Measurements from ENCODE around the gene MAP4K3.

MAP4K3 gene

DNA sequence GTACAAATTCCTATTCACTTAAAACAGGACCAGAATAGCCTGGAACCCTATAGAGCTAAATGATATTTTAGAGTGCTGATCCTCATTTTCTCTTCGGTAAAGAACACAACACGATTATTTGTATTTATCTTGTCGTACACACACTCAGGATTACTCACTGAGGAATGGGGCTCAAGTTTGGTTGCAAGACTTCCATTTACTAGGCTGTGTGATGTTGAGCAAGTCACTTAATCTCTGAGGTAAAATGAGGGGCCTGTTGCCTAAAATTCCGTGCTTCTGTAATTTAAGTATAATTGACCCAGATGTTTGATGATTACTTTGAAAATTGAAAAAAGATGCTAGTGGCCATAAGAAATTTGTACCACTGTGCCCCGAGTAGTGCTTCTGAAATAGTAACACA, 42.6 kb upstream of the MAP4K3 start:
- TF ChIP-seq FOXP2 (optimal IDR thresholded peaks at IDR 0.05; ENCODE audit: borderline replicate concordance, extremely low read depth, extremely low read length, insufficient read depth) (no peak), POLR2AphosphoS5 (IDR thresholded peaks at IDR 0.05; ENCODE audit: low read depth, low read length) (no peak), TAF1 (IDR thresholded peaks at IDR 0.05; ENCODE audit: borderline replicate concordance, insufficient read depth, low read length) (no peak), SIN3A (IDR thresholded peaks at IDR 0.05; ENCODE audit: borderline replicate concordance, insufficient read depth, low read length) (no peak)
- TF ChIP-seq, protein P1, sequence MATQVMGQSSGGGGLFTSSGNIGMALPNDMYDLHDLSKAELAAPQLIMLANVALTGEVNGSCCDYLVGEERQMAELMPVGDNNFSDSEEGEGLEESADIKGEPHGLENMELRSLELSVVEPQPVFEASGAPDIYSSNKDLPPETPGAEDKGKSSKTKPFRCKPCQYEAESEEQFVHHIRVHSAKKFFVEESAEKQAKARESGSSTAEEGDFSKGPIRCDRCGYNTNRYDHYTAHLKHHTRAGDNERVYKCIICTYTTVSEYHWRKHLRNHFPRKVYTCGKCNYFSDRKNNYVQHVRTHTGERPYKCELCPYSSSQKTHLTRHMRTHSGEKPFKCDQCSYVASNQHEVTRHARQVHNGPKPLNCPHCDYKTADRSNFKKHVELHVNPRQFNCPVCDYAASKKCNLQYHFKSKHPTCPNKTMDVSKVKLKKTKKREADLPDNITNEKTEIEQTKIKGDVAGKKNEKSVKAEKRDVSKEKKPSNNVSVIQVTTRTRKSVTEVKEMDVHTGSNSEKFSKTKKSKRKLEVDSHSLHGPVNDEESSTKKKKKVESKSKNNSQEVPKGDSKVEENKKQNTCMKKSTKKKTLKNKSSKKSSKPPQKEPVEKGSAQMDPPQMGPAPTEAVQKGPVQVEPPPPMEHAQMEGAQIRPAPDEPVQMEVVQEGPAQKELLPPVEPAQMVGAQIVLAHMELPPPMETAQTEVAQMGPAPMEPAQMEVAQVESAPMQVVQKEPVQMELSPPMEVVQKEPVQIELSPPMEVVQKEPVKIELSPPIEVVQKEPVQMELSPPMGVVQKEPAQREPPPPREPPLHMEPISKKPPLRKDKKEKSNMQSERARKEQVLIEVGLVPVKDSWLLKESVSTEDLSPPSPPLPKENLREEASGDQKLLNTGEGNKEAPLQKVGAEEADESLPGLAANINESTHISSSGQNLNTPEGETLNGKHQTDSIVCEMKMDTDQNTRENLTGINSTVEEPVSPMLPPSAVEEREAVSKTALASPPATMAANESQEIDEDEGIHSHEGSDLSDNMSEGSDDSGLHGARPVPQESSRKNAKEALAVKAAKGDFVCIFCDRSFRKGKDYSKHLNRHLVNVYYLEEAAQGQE (IDR thresholded peaks at IDR 0.05; ENCODE audit: insufficient read depth in 1 of 2, low read depth in 2 of 2, low read length in 2 of 2) = no peak

DNA sequence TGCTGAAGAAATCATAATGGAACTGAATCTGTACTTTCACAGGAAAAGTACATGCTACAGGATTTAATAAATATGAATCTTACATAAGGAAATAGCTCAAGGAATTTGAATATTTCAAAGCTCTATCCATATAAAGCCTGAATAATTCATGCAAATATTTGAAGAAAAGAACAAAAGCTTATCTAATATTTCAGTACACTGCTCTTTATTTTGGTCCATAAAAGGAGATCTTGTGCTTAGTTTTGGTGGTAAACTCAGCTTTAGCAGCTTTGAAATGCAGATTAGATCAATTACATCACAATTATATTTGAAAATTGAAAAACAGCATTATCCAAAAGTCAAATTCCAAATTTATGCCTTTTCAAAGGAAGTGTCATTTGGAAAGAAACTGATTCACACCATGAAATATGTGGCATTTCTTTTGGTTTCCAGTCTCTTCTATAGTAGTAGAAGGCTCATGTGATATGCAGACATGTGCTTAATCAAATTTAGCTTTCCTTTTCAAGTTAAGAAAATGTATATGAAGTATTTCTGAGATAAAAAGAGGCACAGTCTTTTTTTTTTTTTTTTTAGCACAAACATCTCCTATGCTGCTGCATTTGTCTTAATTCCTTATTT, 42.1 kb upstream of the MAP4K3 start:
- TF ChIP-seq, protein P1 (IDR thresholded peaks at IDR 0.05; ENCODE audit: insufficient read depth in 1 of 2, low read depth in 2 of 2, low read length in 2 of 2) = no peak
- no peak for TF ChIP-seq FOXP2 (optimal IDR thresholded peaks at IDR 0.05; ENCODE audit: borderline replicate concordance, extremely low read depth, extremely low read length, insufficient read depth)

DNA sequence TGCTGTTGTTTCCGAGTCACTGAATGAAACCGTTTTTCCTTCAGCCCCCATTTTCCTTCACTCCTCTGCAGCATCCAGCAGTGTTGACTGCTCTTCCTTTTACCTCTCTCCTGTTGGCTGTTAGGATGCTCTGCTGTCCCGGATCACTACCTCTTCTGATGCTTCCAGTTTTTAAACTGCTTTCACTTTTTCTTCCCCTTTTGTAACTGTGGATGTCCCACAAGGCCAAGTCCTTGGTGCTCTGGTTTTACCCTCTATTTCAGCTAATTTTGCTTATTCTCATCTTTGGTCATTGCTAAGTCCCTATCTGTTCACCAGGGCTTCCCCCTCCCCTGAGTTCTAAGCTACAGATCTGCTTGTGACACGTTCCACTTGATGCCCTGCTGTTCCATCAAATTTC, 39.4 kb upstream of the MAP4K3 start:
- TF ChIP-seq FOXP2 (optimal IDR thresholded peaks at IDR 0.05; ENCODE audit: borderline replicate concordance, extremely low read depth, extremely low read length, insufficient read depth) (no peak), SIN3A (IDR thresholded peaks at IDR 0.05; ENCODE audit: borderline replicate concordance, insufficient read depth, low read length) (no peak), TAF1 (IDR thresholded peaks at IDR 0.05; ENCODE audit: borderline replicate concordance, insufficient read depth, low read length) (no peak), POLR2AphosphoS5 (IDR thresholded peaks at IDR 0.05; ENCODE audit: low read depth, low read length) (no peak)
- TF ChIP-seq, protein P1 (IDR thresholded peaks at IDR 0.05; ENCODE audit: insufficient read depth in 1 of 2, low read depth in 2 of 2, low read length in 2 of 2) = no peak

DNA sequence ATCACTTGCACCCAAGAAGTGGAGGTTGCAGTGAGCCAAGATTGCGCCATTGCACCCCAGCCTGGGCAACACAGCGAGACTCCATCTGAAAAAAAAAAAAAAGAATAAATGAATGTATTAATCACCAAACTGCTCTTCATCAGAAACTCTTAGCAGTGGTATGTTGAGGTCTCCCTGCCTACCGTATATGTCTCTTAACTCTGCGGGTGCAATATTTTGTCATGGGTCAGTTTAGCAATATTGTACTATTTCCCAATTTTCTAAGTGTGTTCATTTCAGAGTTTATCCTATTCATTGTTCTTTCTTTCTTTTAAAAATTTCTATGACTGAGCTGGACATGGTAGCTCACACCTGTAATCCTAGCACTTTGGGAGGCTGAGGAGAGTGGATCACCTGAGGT, 37.9 kb upstream of the MAP4K3 start:
- no peak for TF ChIP-seq POLR2AphosphoS5 (IDR thresholded peaks at IDR 0.05; ENCODE audit: low read depth, low read length)
- no peak for TF ChIP-seq FOXP2 (optimal IDR thresholded peaks at IDR 0.05; ENCODE audit: borderline replicate concordance, extremely low read depth, extremely low read length, insufficient read depth)
- TF ChIP-seq SIN3A (IDR thresholded peaks at IDR 0.05; ENCODE audit: borderline replicate concordance, insufficient read depth, low read length) = no peak
- TF ChIP-seq, protein P1 (IDR thresholded peaks at IDR 0.05; ENCODE audit: insufficient read depth in 1 of 2, low read depth in 2 of 2, low read length in 2 of 2) = no peak
- TF ChIP-seq TAF1 (IDR thresholded peaks at IDR 0.05; ENCODE audit: borderline replicate concordance, insufficient read depth, low read length) = no peak

DNA sequence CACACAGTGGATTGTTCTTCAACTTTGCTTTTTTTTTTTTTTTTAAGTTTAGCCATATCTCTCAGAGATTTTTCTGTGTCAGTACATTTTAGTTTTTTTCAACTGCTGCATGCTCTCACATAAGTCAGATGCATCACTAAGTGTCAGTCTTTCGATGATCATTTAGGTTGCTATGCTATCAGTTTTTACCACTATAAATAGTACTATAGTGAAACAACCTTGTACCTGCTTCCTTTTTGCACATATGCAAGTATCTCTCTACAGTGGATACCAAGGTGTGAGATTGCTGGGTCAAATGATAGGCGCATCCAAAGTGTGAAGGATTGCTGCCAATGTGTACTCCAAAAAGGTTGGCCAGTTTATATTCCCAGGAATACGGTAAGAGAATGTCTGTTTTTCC, 33.5 kb upstream of the MAP4K3 start:
- TF ChIP-seq, protein P1 (IDR thresholded peaks at IDR 0.05; ENCODE audit: insufficient read depth in 1 of 2, low read depth in 2 of 2, low read length in 2 of 2) = no peak
- TF ChIP-seq FOXP2 (optimal IDR thresholded peaks at IDR 0.05; ENCODE audit: borderline replicate concordance, extremely low read depth, extremely low read length, insufficient read depth) (no peak), SIN3A (IDR thresholded peaks at IDR 0.05; ENCODE audit: borderline replicate concordance, insufficient read depth, low read length) (no peak), TAF1 (IDR thresholded peaks at IDR 0.05; ENCODE audit: borderline replicate concordance, insufficient read depth, low read length) (no peak), POLR2AphosphoS5 (IDR thresholded peaks at IDR 0.05; ENCODE audit: low read depth, low read length) (no peak)
